ENCODE measurements around the gene SNRK. TPM values are rescaled to one million over a fixed set of nuclear protein-coding genes. Genes with fewer than 3 reads are reported as not detected.

The SNRK gene
- total RNA-seq, 1 experiment from 2014 or later, result 53.3 TPM

DNA sequence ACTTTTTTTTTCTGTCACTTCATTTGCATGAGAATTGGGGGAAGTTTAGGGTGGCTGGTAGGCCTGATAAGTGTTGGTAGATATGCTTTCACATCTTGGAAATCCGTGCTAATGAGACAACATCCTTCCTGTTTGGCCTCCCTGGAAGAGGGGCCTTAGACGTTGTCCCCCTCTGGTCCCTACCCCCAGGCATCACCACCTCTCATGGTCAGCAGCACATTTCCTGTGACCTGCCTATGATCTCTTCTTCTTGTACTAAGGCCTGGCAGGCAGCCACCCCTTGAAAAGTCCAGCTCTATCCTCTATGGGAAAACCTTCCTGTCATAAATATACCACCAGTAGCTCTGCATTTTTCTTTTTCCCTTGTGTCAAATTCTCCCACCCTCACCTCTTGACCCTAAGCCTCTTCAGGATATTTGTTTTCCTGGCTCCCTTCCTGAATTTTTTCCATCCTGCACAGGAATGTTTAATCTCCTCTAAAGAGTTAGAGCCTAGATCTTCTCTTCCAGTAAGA is 107.8 kb downstream of the SNRK start:
- BruUV-seq (replicated peaks), result no TSS peak
- Histone ChIP-seq H3K9me3 (ENCODE audit: low read length) (no peaks in the 10 kb centered on the region), H3K4me2 (ENCODE audit: low read length) (no peak overlapping the region), H2AFZ (ENCODE audit: low read length) (no peak overlapping the region), H3F3A (ENCODE audit: low read length, unreplicated experiment) (peaks cover 5% of the 10 kb centered on the region), H3K36me3 (ENCODE audit: low read depth, low read length) (no peaks in the 10 kb centered on the region), H3K27me3 (ENCODE audit: low read length) (no peaks in the 10 kb centered on the region), H3K9me2 (replicated peaks; ENCODE audit: low read length) (no peaks in the 10 kb centered on the region), H3K4me3 (ENCODE audit: low read length) (no peak overlapping the region), H3K9ac (ENCODE audit: low read length) (no peak overlapping the region), H3K79me2 (ENCODE audit: low read length) (no peaks in the 10 kb centered on the region), H3K4me1 (ENCODE audit: insufficient read depth, low read length) (peaks cover 25% of the 10 kb centered on the region), H3K27ac (ENCODE audit: low read length) (0 out of 2 replicates have a peak overlapping the region, but pooled peaks have one; percentile 6), H4K20me1 (ENCODE audit: low read length) (no peaks in the 10 kb centered on the region)
- intact Hi-C loops (cut with micrococcal nuclease), result no loop called here
- TF ChIP-seq EZH2phosphoT487 (IDR thresholded peaks at IDR 0.05; ENCODE audit: borderline replicate concordance, low read length) (no peak), EZH2 (IDR thresholded peaks at IDR 0.05; ENCODE audit: low read length, unreplicated experiment) (no peak)
- TF ChIP-seq, protein P1, sequence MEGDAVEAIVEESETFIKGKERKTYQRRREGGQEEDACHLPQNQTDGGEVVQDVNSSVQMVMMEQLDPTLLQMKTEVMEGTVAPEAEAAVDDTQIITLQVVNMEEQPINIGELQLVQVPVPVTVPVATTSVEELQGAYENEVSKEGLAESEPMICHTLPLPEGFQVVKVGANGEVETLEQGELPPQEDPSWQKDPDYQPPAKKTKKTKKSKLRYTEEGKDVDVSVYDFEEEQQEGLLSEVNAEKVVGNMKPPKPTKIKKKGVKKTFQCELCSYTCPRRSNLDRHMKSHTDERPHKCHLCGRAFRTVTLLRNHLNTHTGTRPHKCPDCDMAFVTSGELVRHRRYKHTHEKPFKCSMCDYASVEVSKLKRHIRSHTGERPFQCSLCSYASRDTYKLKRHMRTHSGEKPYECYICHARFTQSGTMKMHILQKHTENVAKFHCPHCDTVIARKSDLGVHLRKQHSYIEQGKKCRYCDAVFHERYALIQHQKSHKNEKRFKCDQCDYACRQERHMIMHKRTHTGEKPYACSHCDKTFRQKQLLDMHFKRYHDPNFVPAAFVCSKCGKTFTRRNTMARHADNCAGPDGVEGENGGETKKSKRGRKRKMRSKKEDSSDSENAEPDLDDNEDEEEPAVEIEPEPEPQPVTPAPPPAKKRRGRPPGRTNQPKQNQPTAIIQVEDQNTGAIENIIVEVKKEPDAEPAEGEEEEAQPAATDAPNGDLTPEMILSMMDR (conservative IDR thresholded peaks at IDR 0.05; ENCODE audit: low read depth, low read length), result no peak
- DNase-seq, result peak; percentile 15
- ChIA-PET CTCF (no interaction called here), POLR2A (ENCODE audit: unreplicated experiment) (interaction anchor here (0.8 kb wide), 1 partner anchor 29 kb away, joined by 9 read pairs; no protein-coding TSS in a partner anchor)
- ATAC-seq, result no peak

DNA sequence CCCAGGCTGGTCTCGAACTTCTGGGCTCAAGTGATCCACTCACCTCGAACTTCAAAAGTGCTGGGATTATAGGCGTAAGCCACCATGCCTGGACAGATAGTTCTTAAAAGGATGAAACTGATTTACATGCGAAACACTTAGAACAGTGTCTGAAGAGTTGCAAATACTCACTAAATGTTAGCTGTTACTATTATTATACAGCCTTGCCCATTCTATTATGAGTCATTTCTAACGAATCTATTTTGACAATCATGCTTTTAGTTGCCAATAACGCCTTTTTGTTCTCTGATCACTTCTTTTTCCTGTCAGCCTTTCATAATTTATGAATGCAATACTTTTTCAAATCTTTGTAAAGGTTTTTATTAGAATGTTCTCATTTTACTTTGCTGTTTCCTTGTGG is 112.7 kb downstream of the SNRK start:
- Histone ChIP-seq H3K4me3 (ENCODE audit: low read length) (no peak overlapping the region), H3K36me3 (ENCODE audit: low read depth, low read length) (no peaks in the 10 kb centered on the region), H3K9ac (ENCODE audit: low read length) (no peak overlapping the region), H3K9me2 (replicated peaks; ENCODE audit: low read length) (no peaks in the 10 kb centered on the region), H2AFZ (ENCODE audit: low read length) (no peak overlapping the region), H3K4me2 (ENCODE audit: low read length) (no peak overlapping the region), H3K79me2 (ENCODE audit: low read length) (no peaks in the 10 kb centered on the region), H3K27ac (ENCODE audit: low read length) (no peak overlapping the region), H3K4me1 (ENCODE audit: insufficient read depth, low read length) (peaks cover 9% of the 10 kb centered on the region; the same call in 1 of the 2 replicates), H4K20me1 (ENCODE audit: low read length) (no peaks in the 10 kb centered on the region), H3K27me3 (ENCODE audit: low read length) (no peaks in the 10 kb centered on the region), H3K9me3 (ENCODE audit: low read length) (no peaks in the 10 kb centered on the region), H3F3A (ENCODE audit: low read length, unreplicated experiment) (no peaks in the 10 kb centered on the region)
- no TSS peak for BruUV-seq (replicated peaks)
- intact Hi-C loops (cut with micrococcal nuclease), result no loop called here
- no peak for ATAC-seq
- POLR2A ChIA-PET (ENCODE audit: unreplicated experiment), result no interaction called here
- CTCF ChIA-PET, result no interaction called here
- TF ChIP-seq, protein P1 (conservative IDR thresholded peaks at IDR 0.05; ENCODE audit: low read depth, low read length), result no peak
- TF ChIP-seq EZH2phosphoT487 (IDR thresholded peaks at IDR 0.05; ENCODE audit: borderline replicate concordance, low read length) (no peak), EZH2 (IDR thresholded peaks at IDR 0.05; ENCODE audit: low read length, unreplicated experiment) (no peak)
- no peak for DNase-seq

DNA sequence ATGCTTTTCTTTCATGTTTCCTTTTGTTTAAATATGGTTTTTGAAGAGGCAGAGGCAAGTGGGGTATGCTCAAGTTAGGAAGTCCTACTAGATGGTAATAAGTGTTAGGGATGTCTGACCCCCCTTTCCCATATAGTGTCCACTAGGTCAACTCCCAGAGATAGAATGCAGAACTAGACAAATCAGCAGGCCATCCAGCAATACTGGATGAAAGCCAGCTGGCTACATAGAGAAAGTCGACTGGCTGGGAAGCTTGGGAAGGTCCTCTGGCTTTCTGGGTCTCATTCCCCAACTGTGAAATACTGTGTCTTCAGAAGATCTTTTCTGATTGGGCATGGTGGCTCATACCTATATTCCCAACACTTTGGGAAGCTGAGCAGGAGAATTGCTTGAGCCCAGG is 113.8 kb downstream of the SNRK start:
- no TSS peak for BruUV-seq (replicated peaks)
- no peaks in the 10 kb centered on the region for H3K79me2 ChIP-seq (ENCODE audit: low read length)
- H3K36me3 ChIP-seq (ENCODE audit: low read depth, low read length), result no peaks in the 10 kb centered on the region
- no peak overlapping the region for H3K4me2 ChIP-seq (ENCODE audit: low read length)
- ChIA-PET CTCF (no interaction called here), POLR2A (ENCODE audit: unreplicated experiment) (no interaction called here)
- no peaks in the 10 kb centered on the region for H4K20me1 ChIP-seq (ENCODE audit: low read length)
- H3K27me3 ChIP-seq (ENCODE audit: low read length), result no peaks in the 10 kb centered on the region
- no peaks in the 10 kb centered on the region for H3K4me1 ChIP-seq (ENCODE audit: insufficient read depth, low read length)
- no peaks in the 10 kb centered on the region for H3F3A ChIP-seq (ENCODE audit: low read length, unreplicated experiment)
- no peak overlapping the region for H3K9ac ChIP-seq (ENCODE audit: low read length)
- intact Hi-C loops (cut with micrococcal nuclease), result no loop called here
- ATAC-seq, result no peak
- H3K9me2 ChIP-seq (replicated peaks; ENCODE audit: low read length), result no peaks in the 10 kb centered on the region
- no peaks in the 10 kb centered on the region for H3K9me3 ChIP-seq (ENCODE audit: low read length)
- TF ChIP-seq EZH2phosphoT487 (IDR thresholded peaks at IDR 0.05; ENCODE audit: borderline replicate concordance, low read length) (no peak), EZH2 (IDR thresholded peaks at IDR 0.05; ENCODE audit: low read length, unreplicated experiment) (no peak)
- TF ChIP-seq, protein P1 (conservative IDR thresholded peaks at IDR 0.05; ENCODE audit: low read depth, low read length), result no peak
- DNase-seq, result no peak
- H3K4me3 ChIP-seq (ENCODE audit: low read length), result no peak overlapping the region
- H3K27ac ChIP-seq (ENCODE audit: low read length), result no peak overlapping the region
- H2AFZ ChIP-seq (ENCODE audit: low read length), result no peak overlapping the region
